ENCODE measurements around the gene CCDC88B.

CCDC88B gene

GRCh38 chr11:64339754-64340408 lies at the start of gene CCDC88B:
TSS of gene CCDC88B (plus strand) at chr11:64340204. CDS start at chr11:64340267, 63 bp downstream.
- peak in 17 of 51 donors; percentile 5 to 43 (median 23) for DNase-seq

GRCh38 chr11:64290352-64291261 lies 49.4 kb upstream of the CCDC88B start:
- DNase-seq: no peak

GRCh38 chr11:64291262-64291751 lies 48.7 kb upstream of the CCDC88B start, which contains the start of gene KCNK4:
TSS of gene KCNK4 (plus strand) at chr11:64291302. CDS start at chr11:64293019, 1,717 bp downstream.
- no peak for DNase-seq

GRCh38 chr11:64291752-64292459 lies 48.1 kb upstream of the CCDC88B start:
- peak in 5 of 51 donors; percentile 12 to 48 (median 39) for DNase-seq

GRCh38 chr11:64292460-64293254 lies 47.3 kb upstream of the CCDC88B start:
- DNase-seq: peak in 1 of 51 donors; percentile 26

- DNase-seq: no peak
These were observed 45.2 kb upstream of the CCDC88B start for GRCh38 chr11:64294774-64295173.

- no peak for DNase-seq
These were observed 44.2 kb upstream of the CCDC88B start for GRCh38 chr11:64295760-64296159.

- DNase-seq: no peak
These were observed 43.8 kb upstream of the CCDC88B start for GRCh38 chr11:64296236-64296635.

GRCh38 chr11:64296830-64297698 lies 42.9 kb upstream of the CCDC88B start:
- DNase-seq: no peak

- no peak for DNase-seq
These were observed 42.2 kb upstream of the CCDC88B start for GRCh38 chr11:64297699-64298358.

- peak in 47 of 51 donors; percentile 21 to 85 (median 59) for DNase-seq
These were observed 40.8 kb upstream of the CCDC88B start for GRCh38 chr11:64298966-64299846.

GRCh38 chr11:64299847-64300648 lies 40.0 kb upstream of the CCDC88B start, which contains the start of gene CATSPERZ:
TSS of gene CATSPERZ (plus strand) at chr11:64300358. CDS start at chr11:64300411, 53 bp downstream.
- DNase-seq: peak in 5 of 51 donors; percentile 20 to 60 (median 35)

- no peak for DNase-seq
These were observed 36.6 kb upstream of the CCDC88B start for GRCh38 chr11:64303109-64304031.

GRCh38 chr11:64304032-64304315 lies 36.0 kb upstream of the CCDC88B start:
- peak in 1 of 51 donors; percentile 60 for DNase-seq

- peak; percentile 28 to 96 (median 79) for DNase-seq
These were observed 35.5 kb upstream of the CCDC88B start for GRCh38 chr11:64304316-64305072.

Measured in hypothalamus (tissue), 51 donors.